Hematopoietic multipotent progenitor cell (in vitro differentiated cells): ENCODE results near the gene TSHR. TPM values are rescaled to one million over a fixed set of nuclear protein-coding genes. Genes with fewer than 3 reads are reported as not detected.
A peak's percentile ranks its signal among the peaks of the same experiment; 100 is the strongest.
"Not testable (repeated sequence)": the region's sequence is repeated elsewhere in the genome, so short reads cannot be mapped to it uniquely, and the experiment has no call there.

Experiments used
- DNase-seq, 3 donors: peaks; one replicate each; pipeline ENCODE4 v3.0.0-alpha.2; 2011 to 2015; ENCODE audit warnings: low read depth in 2 of 3, low spot score in 2 of 3
- total RNA-seq: library from RNA; depleted of rRNA; stranded (reverse); fragments of >200 nt; gene quantifications from one replicate; pipeline ENCODE4 v1.2.3, GENCODE V29; 2012

Gene TSHR
- total RNA-seq, result not detected

DNA sequence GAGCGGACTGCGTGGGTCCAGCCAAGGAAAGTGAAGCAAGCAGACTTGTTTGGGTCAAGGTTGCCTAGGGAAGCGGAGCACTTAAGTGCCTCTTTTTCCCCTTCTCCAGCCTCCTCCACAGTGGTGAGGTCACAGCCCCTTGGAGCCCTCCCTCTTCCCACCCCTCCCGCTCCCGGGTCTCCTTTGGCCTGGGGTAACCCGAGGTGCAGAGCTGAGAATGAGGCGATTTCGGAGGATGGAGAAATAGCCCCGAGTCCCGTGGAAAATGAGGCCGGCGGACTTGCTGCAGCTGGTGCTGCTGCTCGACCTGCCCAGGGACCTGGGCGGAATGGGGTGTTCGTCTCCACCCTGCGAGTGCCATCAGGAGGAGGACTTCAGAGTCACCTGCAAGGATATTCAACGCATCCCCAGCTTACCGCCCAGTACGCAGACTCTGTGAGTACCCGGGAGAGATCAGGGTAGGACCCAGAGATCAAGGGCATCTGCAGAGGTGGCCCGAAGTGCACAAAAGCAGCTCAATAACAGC lies at the start of gene TSHR:
TSS of gene TSHR (plus strand) at position 206 of the 526 bp plus-strand sequence. CDS start at position 266, 60 bp downstream.
- DNase-seq, result no peak

DNA sequence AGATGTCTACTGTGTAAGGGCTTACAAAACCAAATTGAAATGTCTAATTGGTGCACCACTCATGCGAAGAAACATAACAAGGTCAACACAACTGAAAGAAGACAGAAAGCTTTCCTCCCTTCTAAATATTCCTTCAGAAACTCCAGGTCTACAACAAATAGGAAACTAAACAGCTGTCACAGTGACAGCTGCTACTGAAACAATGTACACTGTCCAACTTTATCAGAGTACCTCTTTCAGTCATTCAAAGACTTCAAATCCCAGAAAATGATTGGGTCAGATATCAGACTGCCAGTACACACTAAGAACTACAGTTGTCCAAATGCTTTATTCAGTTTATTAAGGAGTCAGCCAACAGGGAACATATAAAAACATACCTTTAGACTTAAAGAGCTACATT lies 49.1 kb upstream of the TSHR start:
- no peak for DNase-seq

GRCh38 chr14:80906946-80907345 lies 48.5 kb upstream of the TSHR start:
- DNase-seq, result no peak

DNA sequence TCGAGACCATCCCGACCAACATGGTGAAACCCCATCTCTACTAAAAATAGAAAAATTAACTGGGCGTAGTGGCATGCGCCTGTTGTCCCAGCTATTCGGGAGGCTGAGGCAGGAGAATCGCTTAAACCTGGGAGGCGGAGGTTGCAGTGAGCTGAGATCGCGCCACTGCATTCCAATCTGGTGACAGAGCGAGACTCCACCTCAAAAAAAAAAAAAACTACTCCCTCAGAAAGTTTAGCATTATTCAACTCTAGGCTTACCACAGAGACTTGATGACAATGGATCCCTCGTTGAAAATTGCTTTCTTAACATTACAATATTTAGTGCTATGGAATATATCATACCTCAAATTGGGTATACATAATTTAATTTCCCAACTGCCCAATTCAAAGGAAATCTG lies 43.4 kb upstream of the TSHR start:
- DNase-seq, result not testable (repeated sequence)

DNA sequence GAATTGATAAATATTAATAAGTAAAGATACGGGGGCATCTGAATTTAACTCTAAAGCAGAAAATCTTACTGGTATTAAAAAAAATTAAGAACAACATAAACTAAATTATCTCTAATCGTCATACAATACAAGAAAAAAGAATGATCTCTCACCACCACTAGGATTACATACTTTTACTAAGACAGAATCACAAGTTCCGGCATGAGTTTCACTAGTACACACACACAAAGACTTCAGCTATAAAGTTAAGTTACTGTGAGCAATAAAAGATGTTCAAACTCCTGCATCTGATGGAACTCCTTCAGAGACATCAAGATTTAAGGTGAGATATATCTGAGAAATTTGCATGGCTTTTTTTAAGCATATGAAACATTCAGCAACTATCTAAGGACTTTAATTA lies 35.8 kb upstream of the TSHR start:
- DNase-seq, result no peak

DNA sequence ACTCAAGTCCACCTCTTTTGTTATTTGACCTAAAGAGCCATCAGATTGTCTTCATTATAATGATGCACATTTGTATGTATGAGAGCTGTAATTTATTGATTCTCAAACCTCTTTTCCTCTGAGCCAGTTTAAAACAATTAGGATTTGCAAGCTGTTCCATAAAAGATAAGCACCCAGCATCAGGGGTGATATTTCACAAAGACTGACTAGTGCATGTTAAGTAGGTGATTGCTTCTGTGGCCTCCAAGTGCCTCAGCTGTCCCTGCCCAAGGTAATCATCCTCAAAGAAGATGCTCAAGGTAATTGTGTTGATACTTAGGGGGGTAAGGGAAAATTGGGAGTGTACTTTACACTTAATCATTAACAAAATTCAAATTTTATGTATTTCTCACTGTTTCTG lies 32.1 kb upstream of the TSHR start:
- no peak for DNase-seq

DNA sequence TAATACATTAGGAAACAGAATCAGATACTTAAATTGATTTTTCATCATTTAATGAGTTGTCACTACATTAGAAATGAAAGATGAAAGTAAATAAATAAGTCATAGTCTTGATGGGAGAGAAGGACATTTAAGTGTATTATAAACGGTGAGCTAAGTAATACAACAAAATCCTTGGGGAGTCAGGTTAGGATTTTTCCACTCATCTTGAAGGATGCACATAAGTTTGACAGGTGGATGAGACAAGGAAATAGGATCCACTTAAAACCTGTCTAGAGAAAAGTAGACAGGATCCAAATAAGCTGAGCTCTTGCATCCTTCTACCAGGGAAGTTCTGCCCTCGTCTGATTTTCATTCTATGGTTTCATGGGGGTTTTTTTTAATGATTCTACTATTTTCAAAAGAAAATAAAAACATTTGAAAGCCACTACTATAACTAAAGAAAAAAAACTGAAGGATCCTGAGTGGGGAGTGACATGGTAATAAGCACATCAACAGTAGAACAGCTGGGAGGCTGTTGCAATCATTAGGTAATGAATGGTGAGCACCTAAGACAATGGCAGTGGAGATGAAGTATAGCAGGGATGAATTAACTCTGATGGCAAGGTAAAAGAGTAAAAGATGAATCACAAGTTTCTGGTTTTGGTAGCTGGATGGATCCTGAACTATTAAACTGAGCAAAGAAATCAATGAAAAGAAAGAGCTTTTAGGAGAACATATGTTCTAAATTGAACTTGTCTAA lies 30.9 kb upstream of the TSHR start:
- DNase-seq, result no peak

GRCh38 chr14:80926397-80927082 lies 28.9 kb upstream of the TSHR start:
- DNase-seq, result no peak

DNA sequence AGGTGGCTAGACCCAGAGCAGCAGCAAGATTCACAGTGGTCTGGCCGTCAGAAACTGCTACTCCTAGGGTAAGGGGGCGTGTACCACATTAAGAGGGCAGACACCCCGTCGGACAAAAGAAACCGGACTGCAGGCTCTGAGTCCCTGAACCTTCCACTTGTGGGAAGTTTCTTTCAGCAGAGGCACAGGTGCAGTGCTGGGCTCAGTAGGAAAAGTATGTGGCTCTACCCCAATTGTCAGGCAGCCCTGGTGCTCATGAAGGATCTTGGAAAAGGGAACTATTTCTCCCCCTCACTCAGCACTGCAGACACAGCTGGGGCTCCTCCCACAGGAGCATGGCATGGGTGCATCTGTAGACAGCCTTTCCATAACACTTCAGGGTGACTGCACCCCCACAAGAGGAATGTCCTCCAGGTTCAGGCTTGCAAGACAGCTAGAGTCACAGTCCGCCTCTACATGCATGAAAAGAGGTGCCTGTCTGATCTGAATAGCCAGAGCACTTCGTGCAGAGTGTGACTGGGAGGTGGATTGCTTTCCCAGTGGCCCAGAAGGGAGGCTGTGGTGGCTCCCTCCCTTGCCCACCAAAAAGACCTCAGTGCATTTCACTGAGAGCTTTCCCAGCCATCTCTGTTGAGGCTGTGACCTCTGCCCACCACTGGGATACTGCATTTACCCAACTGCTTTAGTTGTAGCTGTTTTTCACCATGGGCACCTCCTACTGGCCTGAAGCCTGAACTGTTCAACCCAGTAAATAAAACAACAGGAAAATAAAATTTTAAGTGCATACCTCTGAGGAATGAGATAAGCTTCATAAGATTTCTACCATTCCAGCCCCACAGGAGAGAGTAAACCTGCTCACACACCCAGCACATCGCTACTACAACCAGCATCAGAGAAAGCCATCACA lies 28.1 kb upstream of the TSHR start:
- DNase-seq, result no peak

DNA sequence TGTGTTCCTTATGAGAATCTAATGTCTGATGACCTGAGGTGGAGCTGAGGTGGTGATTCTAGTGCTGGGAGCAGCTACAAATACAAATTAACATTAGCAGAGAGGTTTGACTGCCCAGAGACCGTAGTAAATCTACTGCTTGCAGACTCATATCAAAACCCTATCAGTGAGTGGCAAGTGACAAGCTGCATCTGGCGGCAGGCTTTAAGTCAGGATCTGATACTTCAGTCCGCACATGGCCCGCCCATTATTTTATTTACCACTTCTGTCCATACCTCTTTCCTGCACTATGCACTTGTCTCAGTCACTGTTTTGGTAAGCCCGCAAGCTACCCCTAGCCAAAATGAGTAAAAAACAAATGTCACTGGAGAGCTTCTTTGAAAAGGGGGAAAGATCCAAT lies 25.3 kb upstream of the TSHR start:
- DNase-seq, result no peak

DNA sequence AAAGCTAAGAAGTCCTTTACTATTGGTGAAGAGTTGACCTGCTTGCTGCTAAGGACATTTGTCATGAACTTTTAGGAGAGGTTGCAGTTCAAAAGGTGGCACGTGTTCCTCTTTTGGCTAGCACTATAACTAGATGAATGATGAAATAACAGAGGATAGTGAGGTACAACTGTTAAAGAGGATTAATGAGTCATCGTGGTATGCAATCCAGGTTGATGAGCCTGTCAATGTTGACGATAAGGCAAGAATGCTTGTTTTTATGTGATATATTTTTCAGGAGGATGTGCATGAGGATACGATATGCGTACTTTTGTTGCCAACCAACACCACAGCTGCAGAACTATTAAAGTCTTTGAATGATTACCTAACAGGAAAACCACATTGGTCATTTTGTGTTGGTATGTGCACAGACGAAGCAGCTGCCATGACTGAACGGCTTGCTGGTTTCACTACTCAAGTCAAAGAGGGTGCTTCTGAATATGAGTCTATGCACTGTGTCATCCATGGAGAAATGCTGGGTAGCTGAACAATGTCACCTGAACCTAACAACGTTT lies 24.5 kb upstream of the TSHR start:
- DNase-seq, result peak in 2 of 3 donors; percentile 77 to 90

GRCh38 chr14:80933282-80933681 lies 22.1 kb upstream of the TSHR start:
- DNase-seq, result peak in 1 of 3 donors; percentile 10

DNA sequence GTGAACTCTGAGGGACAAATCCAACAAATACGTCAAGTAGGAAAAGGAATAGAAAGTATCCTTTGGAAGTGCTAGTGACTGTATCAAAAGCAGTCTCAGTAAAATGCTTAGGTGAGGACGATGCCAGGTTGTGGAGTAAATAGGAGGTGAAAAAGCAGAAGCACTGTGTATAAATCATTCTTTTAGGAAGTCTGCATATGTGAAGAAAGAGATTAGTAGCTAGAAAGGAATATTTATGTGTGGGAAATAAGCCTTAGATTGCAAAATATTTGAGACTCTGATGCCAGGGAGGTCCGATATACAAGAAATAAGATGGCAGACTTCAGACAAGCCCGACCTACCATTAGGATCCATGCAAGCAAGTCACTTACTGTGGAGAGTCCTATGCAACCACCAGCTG lies 21.7 kb upstream of the TSHR start:
- DNase-seq, result peak in 2 of 3 donors; percentile 33 to 59

GRCh38 chr14:80940146-80940545 lies 15.3 kb upstream of the TSHR start:
- no peak for DNase-seq

DNA sequence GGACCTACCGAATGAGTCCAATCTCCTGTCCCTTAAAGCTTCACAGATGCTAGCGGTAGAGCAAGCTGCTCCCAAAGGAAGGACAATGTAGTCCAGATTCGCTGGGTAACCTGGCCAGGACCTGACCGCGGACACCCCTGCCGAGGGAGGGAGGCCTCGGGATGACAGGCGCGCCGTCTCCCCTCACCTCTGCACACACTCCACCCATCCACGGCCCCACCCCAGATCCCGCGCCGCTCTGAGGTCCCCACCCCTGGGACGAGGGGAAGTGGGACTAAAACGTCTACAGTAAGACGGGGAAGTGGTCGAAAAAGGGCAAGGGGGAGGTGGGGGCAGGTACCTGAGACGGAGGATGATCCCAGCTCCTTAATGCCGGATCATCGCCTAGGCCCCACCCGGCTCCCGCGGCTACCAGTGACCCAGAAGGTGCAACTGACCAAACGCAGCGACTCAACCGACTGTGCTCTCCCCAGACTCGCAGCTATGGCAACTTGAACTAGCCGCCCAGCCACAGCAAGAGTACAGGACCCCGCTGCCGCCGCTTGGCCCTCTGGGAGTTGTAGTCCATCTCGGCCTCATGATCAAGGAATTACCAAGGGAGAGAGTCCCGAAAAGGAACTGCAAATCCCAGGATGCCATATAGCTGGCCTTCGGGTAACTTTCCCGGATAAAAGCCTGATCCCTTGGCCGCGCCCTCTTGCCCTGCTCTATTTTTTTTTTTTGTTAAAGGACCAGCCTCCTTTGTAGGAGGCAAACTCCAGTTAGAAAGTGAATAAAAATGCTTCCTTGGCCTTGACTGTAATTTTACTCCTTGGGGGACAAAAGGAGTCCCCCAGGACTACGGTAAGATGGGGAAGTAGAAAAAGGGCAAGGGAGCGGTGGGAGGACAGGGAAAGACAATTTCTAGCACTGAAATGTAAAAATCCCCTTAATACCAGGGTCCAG lies 13.9 kb upstream of the TSHR start, which contains the start of gene CEP128:
TSS of gene CEP128 (minus strand) at position 498 of the 945 bp plus-strand sequence.
- DNase-seq, result peak; percentile 54 to 92 (median 89)

- peak in 2 of 3 donors; percentile 11 to 24 for DNase-seq
Measured at GRCh38 chr14:80942191-80942600, 13.2 kb upstream of the TSHR start.

GRCh38 chr14:80944861-80945617 lies 10.4 kb upstream of the TSHR start:
- DNase-seq, result no peak

- DNase-seq, result no peak
Measured at GRCh38 chr14:80946187-80946586, 9.2 kb upstream of the TSHR start.

- DNase-seq, result no peak
Measured at GRCh38 chr14:80946797-80947196, 8.6 kb upstream of the TSHR start.
